ENCODE data around the gene OSTM1. TPM values are rescaled to one million over a fixed set of nuclear protein-coding genes. Genes with fewer than 3 reads are reported as not detected.
"Not testable (repeated sequence)": the region's sequence is repeated elsewhere in the genome, so short reads cannot be mapped to it uniquely, and the experiment has no call there.

The OSTM1 gene
- total RNA-seq, 2 donors from 2014 or later = 114 to 116 TPM

GRCh38 chr6:108002365-108003221 is 71.9 kb downstream of the OSTM1 start:
- no peak for DNase-seq (ENCODE audit: low spot score)
- H3K27ac ChIP-seq = no peak overlapping the region
- no peak overlapping the region for H3K4me3 ChIP-seq

GRCh38 chr6:108001696-108002231 is 72.8 kb downstream of the OSTM1 start:
- ATAC-seq (ENCODE audit: insufficient number of reproducible peaks, low FRiP score, low read depth) = no peak
- H3K27me3 ChIP-seq (replicated peaks; ENCODE audit: insufficient read depth) = no peaks in the 10 kb centered on the region
- H3K4me3 ChIP-seq = no peak overlapping the region
- no peaks in the 10 kb centered on the region for H3K9me3 ChIP-seq
- H3K4me1 ChIP-seq (ENCODE audit: control insufficient read depth in 1 of 2, low read depth in 2 of 2) = no peaks in the 10 kb centered on the region
- TF ChIP-seq CTCF (IDR thresholded peaks at IDR 0.05) = no peak
- no peaks in the 10 kb centered on the region for H3K36me3 ChIP-seq
- no peak overlapping the region for H3K27ac ChIP-seq
- no peak for DNase-seq (ENCODE audit: low spot score)

More at GRCh38 chr6:108002365-108003221, 71.9 kb downstream of the OSTM1 start:
- TF ChIP-seq CTCF (IDR thresholded peaks at IDR 0.05) = no peak
- Histone ChIP-seq H3K4me1 (ENCODE audit: control insufficient read depth in 1 of 2, low read depth in 2 of 2) (no peaks in the 10 kb centered on the region), H3K27me3 (replicated peaks; ENCODE audit: insufficient read depth) (no peaks in the 10 kb centered on the region), H3K36me3 (no peaks in the 10 kb centered on the region), H3K9me3 (no peaks in the 10 kb centered on the region)
- no peak for ATAC-seq (ENCODE audit: insufficient number of reproducible peaks, low FRiP score, low read depth)

- not testable (repeated sequence) for ATAC-seq (ENCODE audit: insufficient number of reproducible peaks, low FRiP score, low read depth)
Measured at GRCh38 chr6:108000259-108000658, 74.3 kb downstream of the OSTM1 start.

GRCh38 chr6:107999341-107999740 is 75.2 kb downstream of the OSTM1 start:
- TF ChIP-seq CTCF (IDR thresholded peaks at IDR 0.05) = no peak
- ATAC-seq (ENCODE audit: insufficient number of reproducible peaks, low FRiP score, low read depth) (no peak), DNase-seq (ENCODE audit: low spot score) (no peak)
- Histone ChIP-seq H3K9me3 (no peaks in the 10 kb centered on the region), H3K4me1 (ENCODE audit: control insufficient read depth in 1 of 2, low read depth in 2 of 2) (no peaks in the 10 kb centered on the region), H3K4me3 (no peak overlapping the region), H3K27ac (no peak overlapping the region), H3K36me3 (no peaks in the 10 kb centered on the region), H3K27me3 (replicated peaks; ENCODE audit: insufficient read depth) (no peaks in the 10 kb centered on the region)

More at GRCh38 chr6:108000259-108000658, 74.3 kb downstream of the OSTM1 start:
- H3K4me1 ChIP-seq (ENCODE audit: control insufficient read depth in 1 of 2, low read depth in 2 of 2); H3K27ac ChIP-seq; H3K9me3 ChIP-seq; H3K27me3 ChIP-seq (replicated peaks; ENCODE audit: insufficient read depth); DNase-seq (ENCODE audit: low spot score); H3K4me3 ChIP-seq; H3K36me3 ChIP-seq: not testable (repeated sequence)

- DNase-seq (ENCODE audit: low spot score) = no peak
- H3K27ac ChIP-seq = no peak overlapping the region
- H3K4me1 ChIP-seq (ENCODE audit: control insufficient read depth in 1 of 2, low read depth in 2 of 2) = no peaks in the 10 kb centered on the region
- no peaks in the 10 kb centered on the region for H3K9me3 ChIP-seq
- H3K27me3 ChIP-seq (replicated peaks; ENCODE audit: insufficient read depth) = no peaks in the 10 kb centered on the region
- ATAC-seq (ENCODE audit: insufficient number of reproducible peaks, low FRiP score, low read depth) = no peak
- no peaks in the 10 kb centered on the region for H3K36me3 ChIP-seq
- TF ChIP-seq CTCF (IDR thresholded peaks at IDR 0.05) = no peak
- H3K4me3 ChIP-seq = no peak overlapping the region
Measured at GRCh38 chr6:107991772-107992550, 82.6 kb downstream of the OSTM1 start.

Other genes starting within 250 kb of the OSTM1 start
- gene SEC63, start 116.5 kb downstream of the OSTM1 start, total RNA-seq = 10 to 100 TPM; 39.4 to 39.5 TPM
- gene NR2E1, start 91.3 kb upstream of the OSTM1 start, total RNA-seq = not detected
- gene SNX3, start 186.3 kb upstream of the OSTM1 start, total RNA-seq = 100 to 1,000 TPM; 110 to 122 TPM
- 10 to 100 TPM in 1 of 2 donors, 1 to 10 TPM in 1; 1.7 to 21.7 TPM for gene AFG1L, start 220.3 kb upstream of the OSTM1 start, total RNA-seq